ENCODE results near the gene RELA. TPM values are rescaled to one million over a fixed set of nuclear protein-coding genes. Genes with fewer than 3 reads are reported as not detected.

Gene RELA
- total RNA-seq, 2 donors from 2014 or later = 58.7 to 68.3 TPM

DNA sequence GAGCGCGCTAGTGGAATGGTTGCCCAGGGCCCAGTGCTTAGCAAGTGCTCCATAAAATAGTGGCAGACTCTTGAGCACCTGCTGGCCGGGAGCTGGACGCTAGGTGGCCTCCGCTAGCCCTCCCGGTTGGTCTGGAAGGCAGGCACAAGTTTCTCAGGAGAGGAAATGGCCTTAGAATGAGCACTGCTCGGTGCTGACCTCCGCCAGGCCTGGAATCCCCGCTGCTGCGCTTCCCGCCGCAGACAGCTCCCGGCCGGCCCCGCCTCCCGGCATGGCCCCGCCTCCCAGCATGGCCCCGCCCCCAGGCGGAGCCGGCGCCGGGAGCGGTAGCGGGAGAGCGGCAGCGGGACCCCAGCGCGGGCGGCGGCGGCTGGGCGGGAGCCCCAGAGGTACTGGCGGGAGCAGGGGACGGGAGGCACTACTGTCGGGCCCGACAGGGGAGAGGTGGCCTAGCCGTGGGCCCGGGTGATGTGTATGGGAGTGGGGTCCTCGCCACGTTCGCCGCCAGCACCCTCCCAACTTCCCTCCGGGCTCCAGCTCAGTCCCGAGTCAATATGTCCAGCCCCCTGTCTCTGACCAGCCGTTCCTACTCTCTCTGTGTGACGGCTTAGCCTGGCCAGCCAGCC lies 24.8 kb downstream of the RELA start, which contains the start of gene SIPA1:
SIPA1 (plus strand) TSS at position 308 of the 626 bp plus-strand sequence. CDS start 2,821 bp downstream, outside the sequence.
- TF ChIP-seq, protein P1, sequence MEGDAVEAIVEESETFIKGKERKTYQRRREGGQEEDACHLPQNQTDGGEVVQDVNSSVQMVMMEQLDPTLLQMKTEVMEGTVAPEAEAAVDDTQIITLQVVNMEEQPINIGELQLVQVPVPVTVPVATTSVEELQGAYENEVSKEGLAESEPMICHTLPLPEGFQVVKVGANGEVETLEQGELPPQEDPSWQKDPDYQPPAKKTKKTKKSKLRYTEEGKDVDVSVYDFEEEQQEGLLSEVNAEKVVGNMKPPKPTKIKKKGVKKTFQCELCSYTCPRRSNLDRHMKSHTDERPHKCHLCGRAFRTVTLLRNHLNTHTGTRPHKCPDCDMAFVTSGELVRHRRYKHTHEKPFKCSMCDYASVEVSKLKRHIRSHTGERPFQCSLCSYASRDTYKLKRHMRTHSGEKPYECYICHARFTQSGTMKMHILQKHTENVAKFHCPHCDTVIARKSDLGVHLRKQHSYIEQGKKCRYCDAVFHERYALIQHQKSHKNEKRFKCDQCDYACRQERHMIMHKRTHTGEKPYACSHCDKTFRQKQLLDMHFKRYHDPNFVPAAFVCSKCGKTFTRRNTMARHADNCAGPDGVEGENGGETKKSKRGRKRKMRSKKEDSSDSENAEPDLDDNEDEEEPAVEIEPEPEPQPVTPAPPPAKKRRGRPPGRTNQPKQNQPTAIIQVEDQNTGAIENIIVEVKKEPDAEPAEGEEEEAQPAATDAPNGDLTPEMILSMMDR (IDR thresholded peaks at IDR 0.05) = no peak
- peak within 1 kb of the TSS; percentile 69 for H3K4me3 ChIP-seq
- DNase-seq = peak; percentile 72
- intact Hi-C loops (cut with DNase I) = no loop called here
- H3K4me1 ChIP-seq = peaks cover 10% of the 10 kb centered on the region
- H3K27me3 ChIP-seq = no peaks in the 10 kb centered on the region
- peak within 1 kb of the TSS; percentile 71 to 92 for H3K9ac ChIP-seq (ENCODE audit: low read depth in 2 of 2, low read length in 2 of 2)
- H3K36me3 ChIP-seq = peaks cover 26% of the 10 kb centered on the region
- H3K9me3 ChIP-seq = no peaks in the 10 kb centered on the region
- peak within 1 kb of the TSS; percentile 91 for H3K27ac ChIP-seq

DNA sequence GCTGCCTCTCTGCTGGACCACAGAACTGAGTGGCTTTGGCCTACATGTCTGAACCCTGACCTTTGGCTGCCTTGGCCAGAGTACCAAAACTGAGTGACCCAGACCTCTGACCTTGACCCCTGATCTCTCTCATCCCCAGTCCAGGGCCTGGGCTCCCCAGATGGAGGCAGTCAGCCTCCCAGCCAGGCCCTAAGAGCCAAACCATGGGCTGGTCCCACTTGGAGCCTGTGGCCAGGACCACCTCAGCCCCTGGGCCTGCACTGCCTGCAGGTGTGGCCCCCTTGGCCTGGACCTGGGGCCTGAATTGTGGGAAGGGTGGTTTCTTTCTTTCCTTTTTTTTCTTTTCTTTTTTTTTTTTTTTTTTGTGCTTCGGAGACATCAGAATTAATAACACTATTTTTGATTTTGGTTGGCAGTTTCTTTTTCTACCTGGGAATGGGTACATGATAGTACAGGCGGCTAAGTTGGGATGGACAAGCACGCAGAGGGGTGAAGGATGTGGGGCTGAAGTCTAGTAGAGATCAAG lies 25.6 kb downstream of the RELA start:
- H3K9me3 ChIP-seq = no peaks in the 10 kb centered on the region
- H3K36me3 ChIP-seq = peaks cover 26% of the 10 kb centered on the region
- TF ChIP-seq, protein P1 (IDR thresholded peaks at IDR 0.05) = no peak
- peak overlapping the region; percentile 91 for H3K27ac ChIP-seq
- H3K4me1 ChIP-seq = peaks cover 10% of the 10 kb centered on the region
- DNase-seq = no peak
- no peaks in the 10 kb centered on the region for H3K27me3 ChIP-seq
- no peak overlapping the region for H3K4me3 ChIP-seq
- no peak overlapping the region for H3K9ac ChIP-seq (ENCODE audit: low read depth in 2 of 2, low read length in 2 of 2)
- intact Hi-C loops (cut with DNase I) = no loop called here

DNA sequence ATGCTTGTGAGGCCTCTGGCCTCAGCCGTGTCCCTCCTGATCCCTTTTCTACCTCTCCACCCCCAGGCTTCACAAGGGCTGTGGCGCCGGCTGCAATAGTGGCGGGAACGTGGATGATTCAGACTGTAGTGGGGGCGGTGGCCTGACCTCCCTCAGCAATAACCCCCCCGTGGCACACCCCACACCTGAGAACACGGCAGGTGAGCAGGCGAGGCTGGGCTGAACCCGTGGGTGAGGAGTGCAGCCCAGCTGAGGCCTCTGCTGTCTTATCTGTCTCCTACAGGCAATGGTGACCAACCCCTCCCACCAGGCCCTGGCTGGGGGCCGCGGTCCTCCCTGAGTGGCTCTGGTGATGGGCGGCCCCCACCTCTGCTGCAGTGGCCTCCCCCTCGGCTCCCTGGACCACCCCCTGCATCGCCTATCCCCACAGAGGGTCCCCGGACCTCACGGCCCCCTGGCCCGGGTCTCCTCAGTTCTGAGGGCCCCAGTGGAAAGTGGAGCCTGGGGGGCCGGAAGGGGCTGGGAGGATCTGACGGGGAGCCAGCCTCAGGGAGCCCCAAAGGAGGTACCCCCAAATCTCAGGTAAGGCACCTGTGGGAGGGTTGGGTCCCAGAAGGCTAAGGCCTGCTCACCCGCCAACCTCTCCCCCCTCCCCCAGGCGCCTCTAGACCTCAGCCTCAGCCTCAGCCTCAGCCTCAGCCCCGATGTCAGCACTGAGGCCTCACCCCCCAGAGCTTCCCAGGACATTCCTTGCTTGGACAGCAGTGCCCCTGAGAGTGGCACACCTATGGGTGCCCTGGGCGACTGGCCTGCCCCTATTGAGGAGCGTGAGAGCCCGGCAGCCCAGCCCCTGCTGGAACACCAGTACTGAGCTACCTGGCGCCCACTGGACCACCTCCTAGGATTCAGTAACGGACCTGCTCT lies 26.3 kb downstream of the RELA start:
- no peaks in the 10 kb centered on the region for H3K9me3 ChIP-seq
- TF ChIP-seq, protein P1 (IDR thresholded peaks at IDR 0.05) = no peak
- H3K36me3 ChIP-seq = peaks cover 26% of the 10 kb centered on the region
- peak overlapping the region in 1 of 2 donors; percentile 1 for H3K9ac ChIP-seq (ENCODE audit: low read depth in 2 of 2, low read length in 2 of 2)
- no peaks in the 10 kb centered on the region for H3K27me3 ChIP-seq
- H3K4me3 ChIP-seq = no peak overlapping the region
- peaks cover 10% of the 10 kb centered on the region for H3K4me1 ChIP-seq
- intact Hi-C loops (cut with DNase I) = no loop called here
- peak overlapping the region; percentile 91 for H3K27ac ChIP-seq
- DNase-seq = no peak

DNA sequence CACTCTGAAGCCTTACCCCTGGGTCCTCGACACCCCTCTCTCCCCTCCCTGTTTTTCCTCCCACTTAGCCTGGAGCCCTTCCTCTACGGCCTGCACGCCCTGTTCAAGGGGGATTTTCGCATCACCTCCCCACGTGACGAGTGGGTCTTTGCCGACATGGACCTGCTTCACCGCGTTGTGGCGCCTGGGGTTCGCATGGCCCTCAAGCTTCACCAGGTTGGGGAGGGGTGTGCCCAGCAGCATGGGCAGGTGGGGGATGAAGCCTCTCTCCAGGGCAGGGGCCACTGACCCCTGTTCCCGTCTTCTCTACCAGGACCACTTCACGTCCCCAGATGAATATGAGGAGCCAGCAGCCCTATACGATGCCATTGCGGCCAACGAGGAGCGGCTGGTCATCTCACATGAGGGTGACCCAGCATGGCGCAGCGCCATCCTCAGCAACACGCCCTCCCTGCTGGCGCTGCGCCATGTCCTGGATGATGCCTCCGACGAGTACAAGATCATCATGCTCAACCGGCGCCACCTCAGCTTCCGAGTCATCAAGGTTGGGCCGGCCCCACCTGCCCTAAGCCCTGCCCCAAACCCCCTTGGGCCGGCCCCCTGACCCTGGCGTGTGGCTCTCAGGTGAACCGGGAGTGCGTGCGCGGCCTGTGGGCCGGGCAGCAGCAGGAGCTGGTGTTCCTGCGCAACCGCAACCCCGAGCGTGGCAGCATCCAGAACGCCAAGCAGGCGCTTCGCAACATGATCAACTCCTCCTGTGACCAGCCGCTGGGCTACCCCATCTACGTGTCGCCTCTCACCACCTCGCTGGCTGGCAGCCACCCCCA lies 27.6 kb downstream of the RELA start:
- Histone ChIP-seq H3K9ac (ENCODE audit: low read depth in 2 of 2, low read length in 2 of 2) (no peak overlapping the region), H3K27ac (no peak overlapping the region), H3K36me3 (peaks cover 26% of the 10 kb centered on the region), H3K4me3 (no peak overlapping the region), H3K4me1 (peaks cover 10% of the 10 kb centered on the region), H3K27me3 (no peaks in the 10 kb centered on the region), H3K9me3 (no peaks in the 10 kb centered on the region)
- no peak for DNase-seq
- intact Hi-C loops (cut with DNase I) = no loop called here
- TF ChIP-seq, protein P1 (IDR thresholded peaks at IDR 0.05) = no peak

DNA sequence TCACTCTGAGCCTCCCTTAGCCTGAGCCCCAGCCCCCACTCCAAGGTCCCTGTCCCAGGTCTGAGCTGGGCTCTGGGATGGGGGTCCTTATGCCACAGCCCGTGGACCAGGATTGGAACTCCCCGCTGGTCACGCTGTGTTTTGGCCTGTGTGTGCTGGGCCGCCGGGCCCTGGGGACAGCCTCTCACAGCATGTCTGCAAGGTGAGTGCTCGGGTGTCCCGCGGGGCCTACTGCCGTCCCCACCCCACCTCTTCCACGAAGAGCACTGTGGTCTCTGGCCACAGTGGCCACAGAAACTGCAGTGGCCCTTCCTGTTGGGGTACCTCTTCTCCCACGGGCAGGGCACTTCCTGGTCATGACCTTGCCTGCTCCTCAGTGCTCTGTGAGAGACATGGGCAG lies 28.3 kb downstream of the RELA start:
- H3K4me1 ChIP-seq = peaks cover 10% of the 10 kb centered on the region
- H3K27ac ChIP-seq = no peak overlapping the region
- intact Hi-C loops (cut with DNase I) = no loop called here
- no peak overlapping the region for H3K4me3 ChIP-seq
- TF ChIP-seq, protein P1 (IDR thresholded peaks at IDR 0.05) = no peak
- H3K36me3 ChIP-seq = peaks cover 31% of the 10 kb centered on the region
- H3K27me3 ChIP-seq = no peaks in the 10 kb centered on the region
- no peak for DNase-seq
- H3K9ac ChIP-seq (ENCODE audit: low read depth in 2 of 2, low read length in 2 of 2) = no peak overlapping the region
- no peaks in the 10 kb centered on the region for H3K9me3 ChIP-seq

All from colonic mucosa (tissue), 4 donors.